ENCODE data around the gene FCHSD2.

The FCHSD2 gene

DNA sequence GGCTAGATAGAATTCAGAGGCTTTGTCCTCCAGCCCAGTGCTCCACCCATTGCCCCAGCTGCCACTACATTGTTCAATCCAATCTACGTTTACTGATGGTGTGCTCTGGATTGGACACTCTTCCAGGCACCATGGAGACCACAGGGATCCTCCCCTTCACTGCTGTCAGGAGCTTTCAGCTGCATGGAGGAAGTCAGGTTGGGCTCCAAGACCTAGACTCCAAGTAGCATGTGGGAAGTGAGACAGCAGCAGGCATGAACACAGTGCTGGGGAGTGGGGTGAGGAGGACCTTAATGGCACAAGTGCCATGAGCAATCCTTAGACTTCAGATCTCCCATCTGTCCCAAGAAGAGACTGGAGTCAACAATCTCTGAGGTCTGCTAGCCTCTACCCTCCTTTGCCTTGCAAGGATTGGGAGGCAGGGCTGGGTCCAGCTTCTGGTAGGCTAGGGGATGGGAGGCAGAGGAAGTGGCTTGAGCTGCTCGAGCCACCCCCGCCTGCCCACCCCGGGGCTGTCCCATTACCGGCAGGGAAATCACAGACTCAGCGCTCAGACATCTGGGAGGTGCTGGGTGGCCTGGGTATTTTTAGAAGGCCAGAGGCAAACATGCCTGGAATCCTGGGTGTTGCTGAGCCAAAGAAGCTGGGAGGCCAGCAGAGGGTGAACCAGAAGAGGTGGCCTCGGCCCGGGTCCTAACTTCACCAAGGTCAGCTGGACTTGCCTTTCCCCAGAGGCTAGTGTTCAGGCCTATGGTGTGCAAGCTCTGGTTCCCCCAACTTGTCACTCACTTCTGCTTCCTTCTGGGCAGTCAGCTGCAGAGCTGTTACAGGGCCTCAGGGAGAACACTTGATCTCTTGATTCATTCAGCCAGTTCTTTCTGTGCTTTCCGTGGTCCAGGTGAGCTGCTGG lies 15.2 kb upstream of the FCHSD2 start:
- TF ChIP-seq, protein P1, sequence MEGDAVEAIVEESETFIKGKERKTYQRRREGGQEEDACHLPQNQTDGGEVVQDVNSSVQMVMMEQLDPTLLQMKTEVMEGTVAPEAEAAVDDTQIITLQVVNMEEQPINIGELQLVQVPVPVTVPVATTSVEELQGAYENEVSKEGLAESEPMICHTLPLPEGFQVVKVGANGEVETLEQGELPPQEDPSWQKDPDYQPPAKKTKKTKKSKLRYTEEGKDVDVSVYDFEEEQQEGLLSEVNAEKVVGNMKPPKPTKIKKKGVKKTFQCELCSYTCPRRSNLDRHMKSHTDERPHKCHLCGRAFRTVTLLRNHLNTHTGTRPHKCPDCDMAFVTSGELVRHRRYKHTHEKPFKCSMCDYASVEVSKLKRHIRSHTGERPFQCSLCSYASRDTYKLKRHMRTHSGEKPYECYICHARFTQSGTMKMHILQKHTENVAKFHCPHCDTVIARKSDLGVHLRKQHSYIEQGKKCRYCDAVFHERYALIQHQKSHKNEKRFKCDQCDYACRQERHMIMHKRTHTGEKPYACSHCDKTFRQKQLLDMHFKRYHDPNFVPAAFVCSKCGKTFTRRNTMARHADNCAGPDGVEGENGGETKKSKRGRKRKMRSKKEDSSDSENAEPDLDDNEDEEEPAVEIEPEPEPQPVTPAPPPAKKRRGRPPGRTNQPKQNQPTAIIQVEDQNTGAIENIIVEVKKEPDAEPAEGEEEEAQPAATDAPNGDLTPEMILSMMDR (IDR thresholded peaks at IDR 0.05; ENCODE audit: insufficient read depth, missing control alignments): no peak
- FAIRE-seq (no peak), DNase-seq (ENCODE audit: insufficient read length, low spot score) (no peak)

DNA sequence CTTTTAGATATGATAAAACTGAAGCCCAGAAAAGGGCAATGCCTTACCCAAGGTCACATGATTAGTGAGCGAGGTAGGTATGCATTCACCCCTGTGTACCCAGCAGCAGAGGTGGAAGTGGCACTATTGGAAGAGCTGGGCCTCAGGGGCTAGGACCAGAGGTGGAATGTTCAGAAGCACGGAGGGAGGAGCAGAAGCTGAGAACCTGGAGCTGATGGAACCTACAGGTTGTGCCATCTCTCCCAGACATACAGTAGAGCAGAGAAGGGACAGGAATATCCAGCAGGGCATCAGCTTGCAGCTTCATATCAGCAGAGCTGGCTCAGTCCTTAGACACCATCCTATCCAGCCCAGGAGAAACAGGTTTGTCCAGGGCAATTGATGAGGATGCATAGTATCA lies 14.6 kb upstream of the FCHSD2 start:
- DNase-seq (ENCODE audit: insufficient read length, low spot score) (no peak), FAIRE-seq (no peak)
- TF ChIP-seq, protein P1 (IDR thresholded peaks at IDR 0.05; ENCODE audit: insufficient read depth, missing control alignments): no peak

DNA sequence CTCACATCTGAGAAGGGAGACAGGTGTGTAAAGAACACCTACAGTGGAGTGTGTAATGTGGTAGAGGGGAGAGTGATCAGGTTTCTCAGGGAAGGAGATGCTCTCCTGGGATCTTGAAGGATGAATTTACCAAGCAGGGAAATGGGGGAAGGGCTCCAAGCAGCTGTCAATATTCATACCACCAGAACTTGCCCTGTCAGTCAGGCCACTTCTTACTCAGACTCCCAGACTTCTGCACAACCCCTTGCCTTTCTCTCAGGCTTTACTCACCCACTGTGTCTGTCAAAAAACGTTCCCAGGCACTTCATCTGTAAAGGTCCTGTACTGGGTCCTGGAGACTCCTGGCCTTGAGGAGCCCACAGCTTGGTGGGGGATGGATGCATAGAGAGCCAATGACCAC lies 14.0 kb upstream of the FCHSD2 start:
- TF ChIP-seq, protein P1 (IDR thresholded peaks at IDR 0.05; ENCODE audit: insufficient read depth, missing control alignments): no peak
- DNase-seq (ENCODE audit: insufficient read length, low spot score) (no peak), FAIRE-seq (no peak)

DNA sequence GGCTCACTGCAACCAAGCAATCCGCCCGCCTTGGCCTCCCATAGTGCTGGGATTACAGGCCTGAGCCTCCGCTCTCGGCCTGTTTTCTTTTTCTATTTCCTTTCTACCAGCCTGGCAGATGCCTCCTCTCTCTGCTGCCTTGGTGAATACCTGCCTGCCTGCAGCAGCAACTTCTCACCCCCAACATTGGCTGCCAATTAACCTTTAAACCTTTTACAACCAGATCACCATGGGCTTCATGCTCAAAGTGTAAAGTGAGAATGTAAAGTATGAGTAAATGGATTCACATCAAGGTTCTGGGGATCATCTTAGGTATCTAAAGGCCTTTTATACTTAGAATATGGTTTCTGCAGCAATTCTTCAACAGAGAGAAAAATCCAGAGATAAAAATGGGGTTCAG lies 13.0 kb upstream of the FCHSD2 start:
- FAIRE-seq (no peak), DNase-seq (ENCODE audit: insufficient read length, low spot score) (no peak)
- TF ChIP-seq, protein P1 (IDR thresholded peaks at IDR 0.05; ENCODE audit: insufficient read depth, missing control alignments): no peak

DNA sequence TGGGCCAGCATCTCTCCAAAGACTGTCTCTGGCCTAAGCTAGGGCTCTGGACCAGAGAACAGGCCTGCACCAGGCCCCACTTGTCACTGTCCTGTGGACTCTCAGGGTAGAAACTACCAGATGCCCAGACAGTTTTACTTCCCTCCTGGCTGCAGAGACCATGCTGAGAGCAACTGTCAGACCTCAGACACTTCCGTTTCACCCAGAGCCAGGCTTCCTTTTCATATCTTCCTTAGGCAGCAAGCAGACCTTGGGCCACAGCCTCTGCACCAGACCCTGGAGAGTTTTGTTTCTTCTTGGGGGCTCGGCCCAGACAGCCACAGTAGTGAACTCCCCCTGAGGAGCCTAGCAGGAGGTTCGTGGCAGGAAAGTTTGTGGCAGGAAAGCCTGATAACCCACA lies 12.1 kb upstream of the FCHSD2 start:
- FAIRE-seq: no peak
- DNase-seq (ENCODE audit: insufficient read length, low spot score): no peak
- TF ChIP-seq, protein P1 (IDR thresholded peaks at IDR 0.05; ENCODE audit: insufficient read depth, missing control alignments): no peak

DNA sequence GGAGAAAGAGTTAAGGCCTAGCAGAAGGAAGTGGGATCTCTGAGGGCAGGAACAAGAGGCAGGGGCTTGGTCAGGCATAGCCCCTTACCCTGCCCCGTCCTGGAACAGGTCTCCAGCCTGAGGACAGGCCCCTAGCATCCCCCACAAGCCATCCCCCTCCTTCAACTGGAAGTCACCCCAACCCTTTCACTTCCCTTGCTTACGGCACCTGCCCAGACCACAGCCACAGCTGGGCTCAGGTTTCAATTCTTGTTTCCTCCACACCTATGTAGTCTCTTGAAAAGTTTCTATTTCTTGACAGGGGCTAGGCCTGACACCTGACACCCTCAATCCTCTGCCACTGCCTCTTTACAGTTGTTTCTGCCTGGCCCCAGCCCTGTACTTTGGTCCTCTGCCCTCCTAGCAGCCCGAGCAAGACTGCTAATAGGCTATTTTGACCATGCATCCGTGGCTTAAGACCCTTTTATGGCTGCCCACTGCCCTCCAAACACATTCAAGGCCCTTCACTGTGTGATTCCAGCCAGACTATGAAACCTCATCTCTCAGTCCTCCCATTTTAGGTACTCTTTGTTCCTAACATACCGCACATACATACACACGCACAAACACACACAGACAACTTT lies 10.9 kb upstream of the FCHSD2 start:
- TF ChIP-seq, protein P1 (IDR thresholded peaks at IDR 0.05; ENCODE audit: insufficient read depth, missing control alignments): no peak
- DNase-seq (ENCODE audit: insufficient read length, low spot score): no peak
- no peak for FAIRE-seq
